Cardiac fibroblast (primary cell): ENCODE measurements around the gene TEKT2.

ENCODE experiments used
- DNase-seq, 2 donors: peaks; one replicate each; pipeline versions ENCODE4 v3.0.0 to v3.0.0-alpha.2; 2010; ENCODE audit warnings: low read depth in 2 of 2
- H3K4me3 ChIP-seq, 2 donors: replicated peaks in 1 of 2; 1 replicate in 1 of 2; 2 replicates in 1 of 2; pipeline ENCODE4 v1.5.1; 2011; ENCODE audit warnings: low read depth in 2 of 2, low read length in 2 of 2, mild to moderate bottlenecking in 2 of 2, moderate library complexity in 1 of 2
- TF ChIP-seq, protein P1 (sequence below): IDR thresholded peaks from one replicate; pipeline ENCODE4 v1.5.1; 2011; ENCODE audit warnings: low read depth, mild to moderate bottlenecking, low read length, inconsistent platforms

TEKT2 gene

DNA sequence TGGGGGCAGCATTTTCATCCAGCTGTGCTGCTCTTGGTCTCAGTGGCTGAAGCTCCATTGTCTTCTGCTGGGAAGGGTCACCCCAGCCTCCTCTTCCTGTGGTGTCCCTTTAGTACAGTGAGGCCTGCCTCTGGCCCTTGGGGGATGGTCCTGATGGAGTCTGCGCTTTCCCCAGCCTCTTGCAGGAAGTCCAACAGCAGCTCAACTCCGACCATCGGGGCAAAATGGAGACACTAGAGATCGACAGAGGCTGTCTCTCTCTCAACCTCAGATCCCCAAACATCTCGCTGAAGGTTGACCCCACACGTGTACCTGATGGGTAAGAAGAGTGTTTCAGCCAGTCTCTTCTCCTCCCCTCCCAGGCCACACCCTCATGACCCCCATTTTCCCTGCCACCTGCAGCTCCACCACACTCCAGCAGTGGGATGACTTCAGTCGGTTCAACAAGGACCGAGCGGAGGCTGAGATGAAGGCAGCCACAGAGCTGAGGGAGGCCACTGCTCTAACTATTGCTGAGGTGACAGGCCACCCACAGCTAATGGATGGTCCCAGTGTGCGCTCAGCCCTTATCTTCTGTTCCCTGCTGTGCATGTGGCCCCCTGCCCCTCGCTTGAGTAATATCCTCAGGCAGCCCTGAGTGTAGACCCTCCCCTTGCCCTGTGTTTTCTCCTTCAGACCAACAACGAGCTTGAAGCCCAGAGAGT, 2.8 kb downstream of the TEKT2 start:
- H3K4me3 ChIP-seq, result no peak overlapping the region
- TF ChIP-seq, protein P1, sequence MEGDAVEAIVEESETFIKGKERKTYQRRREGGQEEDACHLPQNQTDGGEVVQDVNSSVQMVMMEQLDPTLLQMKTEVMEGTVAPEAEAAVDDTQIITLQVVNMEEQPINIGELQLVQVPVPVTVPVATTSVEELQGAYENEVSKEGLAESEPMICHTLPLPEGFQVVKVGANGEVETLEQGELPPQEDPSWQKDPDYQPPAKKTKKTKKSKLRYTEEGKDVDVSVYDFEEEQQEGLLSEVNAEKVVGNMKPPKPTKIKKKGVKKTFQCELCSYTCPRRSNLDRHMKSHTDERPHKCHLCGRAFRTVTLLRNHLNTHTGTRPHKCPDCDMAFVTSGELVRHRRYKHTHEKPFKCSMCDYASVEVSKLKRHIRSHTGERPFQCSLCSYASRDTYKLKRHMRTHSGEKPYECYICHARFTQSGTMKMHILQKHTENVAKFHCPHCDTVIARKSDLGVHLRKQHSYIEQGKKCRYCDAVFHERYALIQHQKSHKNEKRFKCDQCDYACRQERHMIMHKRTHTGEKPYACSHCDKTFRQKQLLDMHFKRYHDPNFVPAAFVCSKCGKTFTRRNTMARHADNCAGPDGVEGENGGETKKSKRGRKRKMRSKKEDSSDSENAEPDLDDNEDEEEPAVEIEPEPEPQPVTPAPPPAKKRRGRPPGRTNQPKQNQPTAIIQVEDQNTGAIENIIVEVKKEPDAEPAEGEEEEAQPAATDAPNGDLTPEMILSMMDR, result no peak
- DNase-seq, result no peak

DNA sequence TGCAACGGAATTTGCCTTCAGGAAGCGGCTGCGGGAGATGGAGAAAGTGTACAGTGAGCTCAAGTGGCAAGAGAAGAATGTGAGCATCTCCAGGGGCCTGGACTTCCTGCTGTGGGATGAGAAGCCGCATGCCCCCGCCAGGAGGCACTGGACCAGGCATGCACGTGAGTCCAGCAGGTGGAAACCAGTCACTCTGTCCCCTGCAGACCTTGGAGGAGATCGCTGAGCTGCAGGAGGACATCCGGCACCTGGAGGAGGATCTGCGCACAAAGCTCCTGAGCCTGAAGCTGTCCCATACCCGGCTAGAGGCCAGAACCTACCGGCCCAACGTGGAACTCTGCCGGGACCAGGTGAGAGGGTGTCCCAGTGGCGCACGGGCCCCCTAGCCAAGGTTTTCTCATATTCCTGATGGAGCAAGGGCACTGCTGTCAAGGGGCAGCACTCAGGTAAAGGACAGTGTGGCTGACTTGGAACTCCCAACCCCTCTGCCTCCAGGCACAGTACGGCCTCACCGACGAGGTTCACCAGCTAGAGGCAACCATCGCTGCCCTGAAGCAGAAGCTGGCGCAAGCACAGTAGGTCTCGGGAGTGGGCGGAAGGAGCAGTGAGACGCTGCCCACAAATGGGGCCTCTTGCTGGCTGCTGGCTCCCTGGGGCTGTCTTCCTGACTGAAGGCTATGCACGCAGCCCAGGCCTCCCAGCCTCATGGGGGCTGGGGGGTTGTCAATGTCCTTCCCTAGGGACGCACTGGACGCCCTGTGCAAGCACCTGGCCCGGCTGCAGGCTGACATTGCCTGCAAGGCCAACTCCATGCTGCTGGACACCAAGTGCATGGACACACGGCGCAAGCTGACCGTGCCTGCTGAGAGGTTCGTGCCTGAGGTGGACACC, 3.6 kb downstream of the TEKT2 start:
- TF ChIP-seq, protein P1, result peak; percentile 0
- no peak for DNase-seq
- H3K4me3 ChIP-seq, result no peak overlapping the region

DNA sequence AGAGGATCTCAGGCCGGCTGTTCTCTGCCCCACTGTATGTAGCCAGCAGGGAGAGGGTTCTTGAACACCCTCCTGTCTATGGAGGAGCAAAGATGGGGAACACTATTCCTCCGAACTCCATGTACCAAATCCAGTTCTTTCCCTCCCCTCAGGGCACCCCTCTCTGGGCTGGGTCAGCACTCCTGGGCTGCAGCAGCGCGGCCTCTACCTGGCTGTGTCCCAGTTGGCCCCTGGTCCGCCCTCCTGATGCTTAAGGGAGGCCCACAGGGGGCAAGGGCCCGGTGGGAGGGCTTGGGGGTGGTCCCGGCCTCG, 4.3 kb downstream of the TEKT2 start:
- DNase-seq, result no peak
- TF ChIP-seq, protein P1, result no peak
- H3K4me3 ChIP-seq, result peak overlapping the region; percentile 45 to 97

DNA sequence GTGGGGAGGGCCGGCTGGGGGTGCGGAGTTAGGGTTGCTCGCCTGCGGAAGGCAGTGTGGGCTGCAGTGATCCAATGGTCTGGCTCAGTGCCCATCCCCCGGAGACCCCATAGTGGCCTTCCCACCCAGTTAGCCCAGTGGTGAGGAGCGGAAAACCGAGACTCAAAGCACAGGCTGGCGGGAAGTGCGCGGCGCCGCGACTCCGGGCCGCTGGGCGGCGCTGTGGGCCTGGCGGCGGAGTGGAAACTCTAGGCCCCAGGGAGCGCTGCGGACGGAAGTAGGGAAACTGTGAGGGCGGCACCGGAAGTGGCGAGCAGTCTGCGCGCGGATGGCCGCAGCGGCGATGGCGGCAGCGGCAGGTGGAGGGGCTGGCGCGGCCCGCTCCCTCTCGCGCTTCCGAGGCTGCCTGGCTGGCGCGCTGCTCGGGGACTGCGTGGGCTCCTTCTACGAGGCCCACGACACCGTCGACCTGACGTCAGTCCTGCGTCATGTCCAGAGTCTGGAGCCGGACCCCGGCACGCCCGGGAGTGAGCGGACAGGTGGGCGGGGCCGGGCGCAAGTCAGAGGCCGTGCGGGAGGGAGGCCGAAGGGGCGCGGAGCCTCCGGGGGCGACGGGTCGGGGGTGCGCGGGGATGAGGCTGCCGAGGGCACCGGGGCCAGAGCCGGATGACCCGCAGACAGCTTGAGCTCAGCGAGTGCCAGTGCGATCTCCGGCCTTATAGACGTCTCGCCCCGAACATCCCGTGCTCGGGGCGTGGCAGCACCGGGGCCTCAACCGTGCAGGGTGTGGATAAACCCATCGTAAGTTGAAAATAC, 4.9 kb downstream of the TEKT2 start, which contains the start of gene ADPRS:
Gene ADPRS, plus strand, starts transcription at position 316 of the 816 bp plus-strand sequence. Its CDS starts 13 bp downstream, at position 329.
- TF ChIP-seq, protein P1, result peak; percentile 66
- DNase-seq, result peak; percentile 90 to 93

DNA sequence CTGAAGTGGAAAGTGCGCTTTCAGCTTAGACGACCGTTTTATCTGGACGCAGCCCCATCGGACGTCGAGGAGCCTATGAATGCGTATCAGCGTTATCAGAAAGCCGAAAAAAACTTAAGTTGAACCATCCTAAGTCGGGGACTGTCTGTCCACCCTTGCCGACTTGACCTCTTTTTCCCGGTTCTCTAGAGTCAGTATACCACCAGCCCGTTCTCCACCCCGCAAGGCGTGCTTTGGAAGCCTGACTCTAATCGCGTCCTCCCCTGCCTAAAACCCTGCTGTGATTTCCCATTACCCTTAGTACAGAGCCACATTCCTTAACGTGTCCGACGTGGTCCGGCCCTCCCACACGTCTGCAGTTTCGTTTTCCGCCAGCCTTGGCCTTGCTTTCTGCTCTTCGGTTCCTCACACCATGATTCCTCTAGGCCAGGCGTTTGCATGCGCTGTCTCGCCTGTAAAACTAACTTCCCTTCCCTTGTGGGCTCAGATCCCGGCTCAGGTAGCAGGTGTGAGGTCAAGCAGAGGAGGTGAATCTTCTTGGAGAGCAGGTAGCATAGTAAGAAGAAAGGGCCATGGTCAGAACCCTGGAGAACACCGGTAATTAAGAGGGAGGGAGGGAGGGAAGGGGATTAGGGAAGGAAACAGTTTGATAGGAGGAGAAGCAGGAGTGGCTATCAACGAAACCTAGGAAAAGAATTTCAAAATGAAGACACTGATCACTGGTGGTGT, 5.7 kb downstream of the TEKT2 start:
- peak overlapping the region; percentile 88 to 97 for H3K4me3 ChIP-seq
- TF ChIP-seq, protein P1, result no peak
- peak; percentile 52 to 62 for DNase-seq

More for the DNA sequence above, 4.9 kb downstream of the TEKT2 start, which contains the start of gene ADPRS:
- H3K4me3 ChIP-seq, result peak within 1 kb of the TSS; percentile 88 to 97

DNA sequence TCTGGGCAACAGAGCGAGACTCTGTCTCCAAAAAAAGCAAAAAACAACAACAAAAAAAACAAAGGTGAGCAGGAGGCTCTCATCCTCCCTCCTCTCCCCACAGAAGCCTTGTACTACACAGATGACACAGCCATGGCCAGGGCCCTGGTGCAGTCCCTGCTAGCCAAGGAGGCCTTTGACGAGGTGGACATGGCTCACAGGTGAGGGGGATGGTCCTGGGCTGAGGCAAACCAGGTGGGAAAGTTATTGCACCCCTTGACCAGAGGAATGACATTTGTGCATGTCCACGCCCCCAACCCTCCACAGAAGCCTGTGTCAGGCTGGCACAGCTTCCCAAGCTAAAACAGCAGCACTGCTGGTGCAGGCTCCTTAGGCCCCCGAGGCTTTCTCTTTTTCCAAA, 7.2 kb downstream of the TEKT2 start:
- TF ChIP-seq, protein P1, result no peak
- DNase-seq, result no peak
- no peak overlapping the region for H3K4me3 ChIP-seq
